HK-2 (cell line): Measurements from ENCODE around the gene HOXA7.
A peak's percentile ranks its signal among the peaks of the same experiment; 100 is the strongest.

ENCODE experiments used
- DNase-seq: peaks from one replicate; pipeline ENCODE4 v3.0.0-alpha.2; 2018; ENCODE audit not compliant: unreplicated experiment

HOXA7 gene

GRCh38 chr7:27182285-27182841 is 25.9 kb upstream of the HOXA7 start:
- no peak for DNase-seq

- no peak for DNase-seq
These were observed 25.4 kb upstream of the HOXA7 start for GRCh38 chr7:27181795-27182275.

- no peak for DNase-seq
These were observed 24.3 kb upstream of the HOXA7 start for GRCh38 chr7:27180431-27181420.

DNA sequence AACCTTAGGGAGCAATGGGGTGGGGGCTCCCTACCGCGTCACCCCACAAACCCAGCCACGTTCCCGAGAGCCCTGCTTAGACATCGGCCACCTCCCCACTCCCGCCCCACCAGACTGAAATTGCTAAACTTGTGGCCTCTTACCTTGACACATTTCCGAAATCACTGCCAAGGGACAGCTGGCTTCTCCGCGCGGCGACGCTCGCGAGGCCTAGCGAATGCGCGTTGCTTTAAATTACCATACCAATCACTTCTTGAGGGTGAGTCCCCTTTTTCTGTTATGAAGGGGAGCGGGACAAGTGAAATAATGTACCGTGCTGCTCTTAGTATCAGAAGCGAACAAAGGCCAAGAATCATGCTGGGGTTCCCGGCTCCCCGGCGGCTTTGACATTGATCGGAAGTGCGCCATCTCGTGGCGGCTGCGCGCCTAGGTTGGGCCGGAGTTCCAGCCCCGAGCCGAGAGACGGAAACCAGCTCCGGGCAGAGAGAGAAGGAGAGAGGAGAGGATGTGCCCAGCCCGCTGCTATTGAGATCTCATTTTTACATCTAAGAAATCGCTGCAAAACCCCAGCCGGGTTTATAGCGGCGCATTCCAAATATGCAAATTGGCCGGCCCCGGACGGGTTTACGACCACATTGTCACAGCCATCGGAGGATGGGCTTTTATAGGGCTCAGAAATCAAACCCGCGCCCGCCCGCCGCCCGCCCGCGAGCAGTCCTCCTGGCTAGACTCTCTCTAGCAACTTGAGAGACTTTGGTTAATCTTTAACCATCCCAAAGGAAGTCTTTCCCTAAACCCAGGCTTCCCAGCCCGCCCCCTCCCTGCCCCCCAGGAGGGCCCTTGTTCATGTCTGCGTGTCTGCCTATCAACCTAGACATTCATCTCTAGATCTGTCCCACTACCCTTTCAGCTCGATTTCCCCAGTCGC is 23.3 kb upstream of the HOXA7 start:
- DNase-seq: peak; percentile 90

DNA sequence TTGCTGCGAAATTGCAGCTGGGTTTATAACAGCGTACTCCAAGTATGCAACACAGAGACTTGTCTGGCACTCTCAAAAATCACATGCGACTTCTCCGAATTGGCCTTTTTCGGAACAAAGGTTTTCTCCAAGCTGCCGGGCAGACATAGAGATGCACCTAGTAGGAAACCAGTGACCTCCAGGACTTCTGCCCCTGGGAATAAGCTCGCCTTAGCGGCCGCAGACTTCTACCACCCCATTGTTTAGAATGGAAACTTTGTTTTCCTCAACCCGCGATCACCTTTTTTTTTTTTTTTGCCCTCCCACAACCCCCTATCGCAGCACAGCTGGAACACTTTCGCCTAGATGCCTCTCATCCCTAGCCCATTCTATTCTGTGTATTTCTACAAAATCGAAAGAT is 22.6 kb upstream of the HOXA7 start:
- DNase-seq: no peak

- DNase-seq: no peak
These were observed 21.9 kb upstream of the HOXA7 start for GRCh38 chr7:27178366-27178765.

DNA sequence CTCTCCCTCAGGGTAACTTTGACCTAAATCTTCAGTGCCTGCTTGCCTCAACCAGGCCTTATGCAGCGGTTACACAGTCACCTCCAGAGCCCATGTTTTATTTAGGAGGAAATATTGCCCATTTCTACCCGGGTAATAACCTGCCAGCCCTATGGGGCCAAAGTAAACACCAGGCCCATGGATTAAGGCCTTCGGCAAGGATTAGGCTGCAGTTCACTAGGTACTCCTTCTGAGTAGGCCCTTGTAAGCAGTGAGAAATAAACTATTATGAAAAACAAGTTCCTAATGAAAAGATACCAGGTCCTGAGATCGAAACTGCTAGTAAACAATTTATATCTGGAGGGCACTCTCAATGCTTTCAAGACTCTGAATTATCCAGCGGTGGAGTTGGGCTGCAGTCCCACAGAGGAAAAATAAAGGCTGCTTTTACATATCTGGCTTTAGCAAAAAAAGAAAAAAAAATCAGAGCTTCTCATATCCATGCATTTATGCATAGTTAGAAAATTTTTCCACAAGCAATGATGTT is 21.4 kb upstream of the HOXA7 start:
- no peak for DNase-seq

DNA sequence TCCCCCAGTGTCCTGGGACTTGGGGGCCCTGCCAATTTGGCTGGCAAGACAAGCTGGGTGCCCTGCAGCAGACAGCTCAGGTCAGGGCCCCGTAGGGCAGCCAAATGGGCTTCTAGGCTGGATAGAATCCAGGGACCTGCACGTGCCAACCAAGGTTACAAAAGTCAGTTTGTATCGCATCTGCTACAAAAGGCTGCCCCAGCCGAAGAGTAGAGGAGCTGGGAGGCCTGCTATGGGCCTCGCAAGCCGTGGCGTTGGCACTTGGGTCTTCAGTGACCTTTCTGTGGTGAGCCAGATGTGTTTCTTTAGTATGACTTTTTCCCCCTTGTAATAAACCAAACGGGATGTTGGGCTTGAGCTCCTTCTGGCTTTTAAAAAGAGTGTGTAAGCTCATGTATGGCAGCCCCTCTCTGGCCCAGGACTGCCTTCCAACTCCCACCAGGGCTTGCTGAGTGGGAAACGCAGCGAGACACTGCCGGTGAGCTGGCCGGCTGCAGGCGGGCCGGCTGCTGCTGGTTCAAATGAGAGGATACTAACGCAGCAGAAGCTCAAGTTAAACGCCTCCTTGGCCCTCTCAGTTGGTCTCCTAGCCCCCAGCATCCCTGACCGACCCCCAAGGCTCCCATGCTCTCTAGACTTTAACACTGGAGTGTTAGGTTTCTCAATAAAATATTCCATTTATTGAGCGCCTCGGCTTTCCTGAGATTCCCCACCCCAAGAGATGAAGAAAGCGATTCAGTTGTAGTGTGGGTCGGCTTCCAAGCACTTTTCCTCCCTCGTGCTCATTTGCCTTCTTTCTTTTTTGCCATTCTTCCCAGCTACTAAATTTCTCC is 20.7 kb upstream of the HOXA7 start:
- DNase-seq: no peak

DNA sequence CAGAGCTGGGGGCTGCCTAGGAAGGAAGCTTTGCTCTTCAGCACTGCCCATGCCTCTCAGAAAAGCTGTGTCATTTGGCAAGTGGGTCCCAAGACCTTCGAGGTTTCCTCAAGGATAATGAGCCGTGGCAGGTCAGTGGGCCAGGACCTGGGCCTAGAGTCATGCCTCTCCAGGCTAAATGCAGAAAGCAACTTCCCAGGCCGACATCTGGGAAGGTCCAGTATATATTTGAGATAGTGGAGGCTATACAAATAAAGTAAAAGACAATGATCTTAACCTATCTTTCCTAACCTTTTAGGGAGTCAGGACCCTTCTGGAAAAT is 20.0 kb upstream of the HOXA7 start:
- no peak for DNase-seq

DNA sequence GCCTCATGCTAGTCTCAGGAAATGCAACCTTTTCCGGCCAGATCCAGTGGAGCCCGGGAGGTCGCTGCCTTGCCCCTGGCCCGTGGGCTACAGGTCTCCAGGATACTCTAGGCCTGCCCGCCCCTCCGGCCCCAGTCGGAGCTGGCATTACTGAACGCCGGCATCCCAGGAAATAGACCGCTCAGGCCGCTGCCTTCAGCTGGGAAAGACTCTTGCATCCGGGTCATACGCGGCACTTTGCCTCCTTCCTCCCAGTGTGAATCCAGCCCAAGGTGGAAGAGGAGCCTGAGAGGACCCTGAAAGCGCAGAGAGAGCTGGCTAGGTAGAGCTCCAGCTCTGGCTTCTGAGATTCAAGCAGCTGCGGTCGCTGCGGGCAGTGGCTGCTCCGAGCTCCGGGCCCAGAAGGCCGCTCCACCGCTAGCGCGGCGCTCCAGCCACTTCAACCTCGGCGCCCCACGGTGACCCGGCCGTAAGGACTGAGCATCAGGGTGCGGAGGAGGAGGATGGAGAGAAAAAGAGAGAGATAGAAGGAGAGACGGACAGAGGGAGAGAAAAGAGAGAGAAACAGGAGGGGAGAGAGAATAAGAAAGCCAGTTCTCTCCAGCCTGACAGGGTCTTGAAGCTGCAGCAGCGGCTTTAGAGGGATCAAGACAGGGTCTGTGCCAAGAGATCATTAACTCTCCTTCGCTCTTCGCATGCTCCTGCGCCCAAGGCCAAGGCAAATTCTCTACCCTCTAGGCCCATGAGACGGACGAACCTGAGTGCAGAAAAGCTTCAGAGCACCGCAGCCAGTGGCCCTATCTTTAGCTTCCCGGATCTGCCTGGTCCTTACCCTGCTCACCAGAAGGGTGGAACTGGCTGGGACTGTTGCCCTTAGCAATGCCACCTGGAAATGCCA is 19.4 kb upstream of the HOXA7 start:
- DNase-seq: no peak

DNA sequence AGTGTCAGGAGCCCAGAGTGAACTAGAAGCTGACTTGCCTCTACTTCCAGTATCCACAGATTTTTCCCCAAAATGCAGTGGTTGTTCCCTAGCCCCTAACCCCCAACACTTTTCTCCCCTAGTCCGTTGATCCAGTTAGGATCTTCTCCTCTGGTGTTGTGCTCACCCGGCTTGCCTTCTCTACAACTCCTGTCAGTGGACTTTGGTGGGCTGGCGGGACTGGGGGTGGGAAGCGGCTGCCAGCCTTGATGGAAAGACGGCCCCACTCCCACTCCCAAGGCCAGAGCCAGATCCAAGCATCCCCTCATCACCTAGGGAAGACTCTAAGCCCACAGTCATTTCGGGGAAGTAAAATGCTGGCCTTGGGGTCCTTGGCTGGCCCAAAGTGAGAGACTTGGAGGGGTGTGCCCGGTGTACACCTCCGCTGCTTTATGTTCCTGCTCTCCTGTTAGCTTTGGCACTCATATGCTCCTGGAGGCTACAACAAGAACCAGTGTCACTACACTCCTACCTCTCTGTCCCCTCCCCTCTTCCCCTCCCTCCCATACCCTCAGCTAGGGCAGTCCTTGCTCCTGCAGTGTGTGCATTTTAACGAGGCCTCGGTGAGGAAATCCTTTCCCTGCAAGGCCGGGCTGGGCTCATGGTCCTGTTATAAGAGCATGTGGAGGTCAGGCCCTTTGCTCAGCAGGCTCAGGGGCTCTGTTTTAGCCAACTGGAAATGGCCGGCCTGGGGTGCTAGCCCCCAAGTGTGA is 18.6 kb upstream of the HOXA7 start:
- no peak for DNase-seq

DNA sequence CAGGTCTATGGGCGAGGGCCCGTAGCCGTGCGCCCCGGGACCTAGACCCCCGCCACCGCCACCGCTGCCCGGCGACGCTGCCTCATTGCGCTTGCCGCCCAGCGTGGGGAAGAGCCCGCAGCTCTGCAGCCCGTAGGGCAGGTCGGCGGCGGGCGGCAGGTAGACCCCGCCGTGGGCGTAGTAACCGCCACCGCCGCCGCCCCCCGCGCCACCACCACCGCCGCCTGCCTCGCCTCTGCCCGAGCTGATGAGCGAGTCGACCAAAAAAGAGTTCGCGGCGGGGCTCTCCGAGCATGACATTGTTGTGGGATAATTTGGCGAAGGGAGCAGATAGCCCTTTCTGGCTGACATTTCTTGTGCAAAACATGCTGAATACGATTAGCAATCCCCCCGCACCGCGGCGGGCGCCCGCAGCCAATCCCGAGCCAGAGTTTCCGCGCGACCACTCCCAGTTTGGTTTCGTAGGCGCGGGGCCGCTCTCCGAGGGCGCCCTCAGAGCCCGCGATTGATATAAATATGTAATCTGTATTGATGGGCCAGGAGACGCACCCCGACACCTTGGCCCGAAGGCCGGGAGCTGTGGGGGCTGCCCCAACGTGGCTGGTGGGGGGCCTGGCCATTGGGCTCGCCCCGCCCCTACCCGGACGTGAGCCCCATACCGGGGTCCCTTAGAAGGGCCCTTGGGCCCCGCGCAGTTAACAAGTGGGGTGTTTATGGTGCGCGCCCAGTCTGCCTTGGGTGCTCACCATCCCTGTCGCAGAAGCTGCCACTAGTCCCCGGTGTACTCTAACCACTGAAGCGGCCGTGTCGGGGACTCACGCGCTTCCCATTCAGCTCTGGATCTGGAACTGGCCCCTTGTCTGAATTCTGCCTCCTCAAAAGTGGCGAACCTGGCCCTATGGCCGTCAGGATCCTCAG is 17.7 kb upstream of the HOXA7 start, which contains the start of gene HOXA10:
HOXA10 (minus strand) TSS at position 365 of the 918 bp plus-strand sequence; CDS start at position 351, 14 bp downstream.
- no peak for DNase-seq

- peak; percentile 58 for DNase-seq
These were observed 17.1 kb upstream of the HOXA7 start for GRCh38 chr7:27173511-27173955.

- DNase-seq: peak; percentile 77
These were observed 16.5 kb upstream of the HOXA7 start for GRCh38 chr7:27172823-27173510.

DNA sequence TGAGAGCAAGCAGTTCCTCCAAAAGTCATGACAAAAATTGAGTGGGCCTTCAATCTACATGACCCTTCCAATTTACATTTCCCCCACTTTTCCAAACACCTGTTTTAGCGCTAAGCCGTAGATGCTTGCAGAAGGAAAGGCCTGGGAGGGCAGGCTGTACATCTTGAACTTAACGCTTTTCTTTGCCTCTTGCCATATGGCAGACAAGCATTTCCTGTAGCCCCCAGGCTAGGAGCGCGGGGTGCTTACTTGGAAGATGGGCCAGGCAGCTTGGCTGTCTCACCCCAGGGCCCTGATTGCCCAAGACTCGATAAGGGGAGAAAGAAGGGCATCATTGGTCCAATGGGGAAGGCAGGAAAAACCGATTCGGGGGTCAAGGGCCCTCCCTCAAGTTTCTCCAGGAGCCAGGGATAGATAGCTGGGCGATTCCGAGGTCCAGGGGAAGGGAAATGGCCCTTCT is 15.9 kb upstream of the HOXA7 start:
- peak; percentile 53 for DNase-seq

DNA sequence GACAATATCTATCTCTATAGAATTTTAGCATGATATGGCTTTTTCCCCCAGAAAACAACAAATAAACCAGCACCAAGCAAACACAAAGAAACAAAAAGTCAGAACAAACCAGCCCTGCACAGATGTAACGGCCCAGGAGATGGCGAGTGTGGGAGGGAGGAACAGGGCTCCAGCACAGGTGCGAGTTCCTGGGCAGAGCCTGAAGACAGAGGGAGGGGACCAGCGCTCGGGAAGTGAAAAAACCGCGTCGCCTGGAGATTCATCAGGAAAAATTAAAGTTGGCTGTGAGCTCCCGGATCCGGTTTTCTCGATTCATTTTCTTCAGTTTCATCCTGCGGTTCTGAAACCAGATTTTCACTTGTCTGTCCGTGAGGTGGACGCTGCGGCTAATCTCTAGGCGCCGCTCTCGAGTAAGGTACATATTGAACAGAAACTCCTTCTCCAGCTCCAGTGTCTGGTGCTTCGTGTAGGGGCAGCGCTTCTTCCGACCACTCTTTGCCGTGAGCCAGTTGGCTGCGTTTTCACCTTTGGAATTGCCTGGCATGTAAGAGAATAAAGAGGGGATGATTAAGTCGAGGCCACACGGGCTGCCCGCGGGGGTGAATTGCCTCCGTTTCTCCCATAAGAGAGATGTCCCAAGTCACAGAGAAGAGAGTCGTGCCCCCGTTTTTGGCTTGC is 15.3 kb upstream of the HOXA7 start:
- peak; percentile 59 for DNase-seq

DNA sequence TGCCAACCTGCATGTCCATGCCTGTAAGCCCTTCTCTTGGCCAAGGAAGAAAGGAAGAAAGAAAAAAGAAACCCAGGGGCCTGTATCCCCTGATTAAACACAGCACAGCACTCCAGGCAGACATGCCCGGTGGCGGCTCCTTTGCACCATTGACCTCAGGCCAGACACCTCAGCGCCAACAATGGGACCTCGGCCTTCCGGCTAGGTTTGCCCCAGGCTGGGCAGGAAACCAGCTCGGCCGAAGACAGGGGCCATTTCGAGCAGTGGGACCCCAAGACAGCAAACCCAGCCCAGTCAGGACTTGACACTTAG is 14.8 kb upstream of the HOXA7 start:
- DNase-seq: peak; percentile 68
